Endothelial cell of hepatic sinusoid (primary cell): ENCODE data around the gene AGPS.
"Not testable (repeated sequence)": the region's sequence is repeated elsewhere in the genome, so short reads cannot be mapped to it uniquely, and the experiment has no call there.

ENCODE experiments used
- in situ Hi-C: cut with HindIII; loops from 2 replicates; pipeline ENCODE4 v1.10.0; 2017; ENCODE audit warnings: low sequenced_read_pairs

AGPS gene

DNA sequence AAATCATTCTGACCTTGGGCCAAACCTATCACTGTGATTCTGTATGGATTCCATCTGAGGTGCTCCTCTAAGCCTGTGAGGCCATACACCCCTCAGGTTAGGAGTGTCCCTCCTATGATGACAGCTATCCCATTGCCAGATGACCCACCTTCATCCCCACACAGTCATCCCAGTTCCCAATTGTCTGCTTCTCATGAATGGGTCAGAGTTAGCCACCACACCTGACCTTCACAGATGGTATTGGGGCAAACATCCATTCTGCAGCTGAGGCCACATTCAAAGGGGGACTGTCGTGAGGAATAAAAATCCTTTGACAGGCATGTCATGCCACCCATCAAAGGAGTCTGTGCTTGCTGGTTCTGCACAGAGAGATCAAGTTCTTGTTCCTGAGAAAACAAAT, 155.2 kb downstream of the AGPS start:
- in situ Hi-C loops: no loop called here

DNA sequence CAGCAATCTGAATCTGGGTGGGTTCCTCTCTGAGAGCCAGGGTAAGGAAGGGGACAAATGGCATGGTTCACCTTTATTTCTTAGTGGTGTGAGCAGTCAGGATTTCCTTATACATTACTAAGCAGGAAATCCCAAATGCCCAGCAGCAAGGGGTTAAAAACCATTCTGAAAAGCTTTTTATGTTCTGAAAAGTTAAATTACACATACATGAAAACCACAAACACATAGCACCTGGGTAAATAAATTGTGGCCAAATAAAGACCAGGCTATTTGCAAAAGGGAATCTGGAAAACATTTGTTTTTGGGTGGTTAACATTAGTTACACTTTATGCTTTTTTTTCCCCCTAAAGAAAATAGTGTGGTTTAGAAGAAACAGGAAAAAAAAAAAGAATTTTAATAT, 156.1 kb downstream of the AGPS start:
- in situ Hi-C loops: no loop called here

DNA sequence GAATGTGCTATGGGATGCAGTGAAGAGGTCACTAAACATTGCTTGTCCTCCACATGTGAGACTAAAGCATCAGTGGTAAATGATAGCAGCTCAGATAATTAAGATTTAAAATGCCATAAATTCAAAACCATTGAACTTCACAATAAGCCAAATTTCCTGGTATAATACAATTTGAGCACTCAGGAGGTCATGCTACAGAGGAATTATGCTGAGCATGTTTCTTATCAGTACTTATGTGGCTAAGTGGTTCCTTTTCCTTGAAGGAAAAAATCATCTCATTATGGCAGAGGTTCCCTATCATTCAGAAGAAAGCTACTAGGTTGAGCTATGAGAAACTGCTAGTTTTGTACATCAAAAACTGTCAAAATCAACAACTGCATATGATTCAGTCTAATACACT, 156.6 kb downstream of the AGPS start:
- in situ Hi-C loops: no loop called here

DNA sequence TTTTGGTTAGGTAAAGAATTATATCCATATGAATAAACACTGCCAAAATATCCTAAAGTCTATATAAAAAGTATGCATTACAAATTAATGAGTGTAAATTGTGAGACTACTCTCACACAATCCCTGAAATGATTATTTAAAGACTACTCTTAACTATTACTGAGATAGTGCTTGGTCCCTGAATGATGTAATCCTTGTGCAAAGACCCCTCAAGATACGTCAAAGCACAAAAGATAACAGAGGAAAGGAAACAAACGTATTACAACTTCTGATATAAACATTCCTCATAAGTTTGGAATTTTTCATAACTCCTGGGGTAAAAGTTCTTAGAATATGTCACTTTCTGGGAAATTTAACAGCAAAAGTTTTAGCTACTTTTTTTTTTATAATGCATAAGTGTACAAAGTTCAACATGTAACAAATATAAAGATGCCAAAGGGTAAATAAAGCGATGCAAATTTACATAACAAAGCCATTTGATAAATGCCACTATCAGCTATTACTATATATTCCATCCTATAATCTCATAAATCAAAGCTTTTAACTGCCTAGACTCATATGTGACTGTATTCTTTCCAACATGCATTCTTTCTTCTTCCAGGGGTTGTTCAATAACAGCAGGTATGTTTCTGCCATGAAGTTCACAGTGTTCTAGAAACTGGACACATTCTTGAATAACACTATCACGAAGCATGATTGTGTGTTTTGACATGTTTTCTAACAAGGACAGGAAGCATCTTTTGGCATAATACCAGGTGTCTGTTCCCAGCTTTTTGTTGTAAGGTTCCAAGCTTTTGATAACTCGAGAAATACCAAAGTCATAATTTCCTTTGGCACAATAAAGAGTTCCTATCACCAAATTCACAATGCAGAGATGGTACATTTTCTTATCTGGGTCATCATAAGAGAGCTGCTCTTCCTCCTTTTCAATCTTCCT, 158.0 kb downstream of the AGPS start:
- in situ Hi-C loops: no loop called here

DNA sequence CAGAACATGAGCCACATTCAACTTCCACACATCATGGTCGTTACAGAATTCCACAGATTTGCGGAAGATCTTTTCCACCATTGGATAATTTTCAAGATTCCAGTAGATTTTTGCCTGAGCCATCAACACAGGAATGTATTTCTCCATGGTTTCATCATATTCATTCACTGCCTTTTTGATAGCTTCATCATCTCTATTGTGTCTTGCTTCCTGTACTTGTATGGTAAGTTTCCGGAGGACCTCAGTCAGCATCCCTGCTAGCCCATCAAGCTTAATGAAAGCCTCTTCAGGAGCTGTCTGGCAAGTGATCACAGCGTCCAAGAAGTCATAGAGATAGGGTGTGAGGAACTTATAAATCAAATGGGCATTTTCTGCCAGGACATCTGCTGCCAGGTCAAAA, 158.8 kb downstream of the AGPS start:
- in situ Hi-C loops: not testable (repeated sequence)

DNA sequence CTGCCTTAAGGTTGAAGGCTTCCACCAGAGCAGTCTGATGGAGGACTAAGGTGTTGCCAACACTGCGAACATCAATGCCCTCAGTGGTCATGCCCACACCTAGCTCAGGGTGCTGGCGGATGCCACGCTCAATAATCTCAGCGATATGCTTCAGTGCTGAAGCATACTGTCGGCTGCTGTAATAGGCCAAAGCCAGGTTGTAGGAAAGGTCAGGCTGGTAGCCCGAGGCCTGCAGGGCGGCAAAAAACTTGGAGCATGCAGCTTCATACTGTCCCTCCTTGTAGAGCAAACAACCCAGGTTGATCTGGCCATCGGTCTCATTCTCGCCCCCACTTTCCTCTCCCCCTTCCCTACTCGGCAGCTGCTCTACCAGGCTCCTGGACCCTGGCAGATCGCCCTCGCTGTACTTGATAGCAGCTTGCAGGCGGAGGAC, 159.4 kb downstream of the AGPS start:
- in situ Hi-C loops: no loop called here

DNA sequence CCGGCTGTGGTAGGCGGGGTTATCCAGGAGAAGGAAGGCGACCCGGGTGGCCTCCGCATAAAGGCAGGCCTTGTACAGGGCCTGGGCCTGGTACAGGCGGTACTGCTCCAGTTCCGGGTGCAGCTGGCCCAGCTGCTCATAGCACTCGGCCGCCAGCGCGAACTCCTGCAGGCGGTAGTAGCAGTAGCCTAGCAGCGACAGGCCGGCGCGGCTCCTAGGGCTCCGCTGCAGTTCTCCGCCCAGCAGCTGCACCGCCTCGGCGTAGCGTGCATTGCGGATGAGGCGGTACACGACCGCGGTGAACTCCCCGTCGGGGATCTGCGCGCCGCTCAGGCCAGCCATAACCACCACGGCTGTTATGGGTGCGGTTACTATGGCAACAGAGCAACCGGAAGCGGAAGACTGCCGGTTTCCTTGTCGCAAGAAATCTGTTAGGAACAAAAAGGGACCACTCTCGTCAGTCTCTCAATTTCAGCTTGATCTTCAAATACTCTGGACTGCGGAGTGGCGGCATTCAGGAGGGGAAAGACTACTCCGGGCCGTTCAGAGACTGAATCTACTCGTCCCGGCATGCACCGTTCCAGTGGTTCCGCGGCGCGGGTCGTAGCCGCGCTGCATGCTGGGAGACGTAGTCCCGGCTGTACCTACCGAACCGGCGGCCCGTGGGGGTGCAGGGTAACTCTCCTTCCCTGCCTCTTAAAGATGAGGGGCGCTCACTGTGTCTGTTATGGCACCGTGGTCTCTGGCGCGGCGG, 160.0 kb downstream of the AGPS start:
- in situ Hi-C loops: no loop called here

DNA sequence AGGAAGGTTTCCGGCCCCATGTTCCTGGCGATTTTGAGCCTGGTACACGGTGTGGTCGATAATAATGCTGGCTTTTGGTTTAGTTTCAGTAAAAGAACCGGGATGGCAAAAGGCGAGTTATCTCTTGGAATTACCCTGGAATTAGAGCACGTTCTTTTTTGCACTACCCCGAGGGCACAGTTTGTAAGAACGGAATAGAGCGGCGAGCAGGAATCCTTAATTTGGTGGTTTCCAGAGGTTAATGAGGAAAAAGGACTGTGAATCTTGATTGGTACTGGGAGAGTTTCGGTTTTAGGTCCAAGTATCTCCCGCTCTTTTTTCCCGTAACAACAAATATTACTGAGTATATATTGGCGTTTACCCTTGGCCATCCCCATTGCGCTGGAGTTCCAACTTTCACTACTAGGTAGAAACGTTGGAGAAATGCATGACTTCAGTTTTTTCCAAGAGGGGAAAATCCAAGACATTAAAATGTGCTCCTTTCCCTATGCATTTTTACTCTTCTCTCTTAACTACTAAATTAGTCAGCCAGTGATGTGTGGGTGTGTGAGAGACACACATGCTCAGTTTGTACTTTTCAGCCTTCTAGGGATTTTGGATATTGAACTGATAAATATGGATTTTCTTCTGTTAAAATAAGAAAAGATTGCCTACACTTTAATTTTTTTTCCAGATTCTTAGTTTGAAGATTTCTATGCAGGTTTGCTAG, 160.8 kb downstream of the AGPS start:
- in situ Hi-C loops: no loop called here

DNA sequence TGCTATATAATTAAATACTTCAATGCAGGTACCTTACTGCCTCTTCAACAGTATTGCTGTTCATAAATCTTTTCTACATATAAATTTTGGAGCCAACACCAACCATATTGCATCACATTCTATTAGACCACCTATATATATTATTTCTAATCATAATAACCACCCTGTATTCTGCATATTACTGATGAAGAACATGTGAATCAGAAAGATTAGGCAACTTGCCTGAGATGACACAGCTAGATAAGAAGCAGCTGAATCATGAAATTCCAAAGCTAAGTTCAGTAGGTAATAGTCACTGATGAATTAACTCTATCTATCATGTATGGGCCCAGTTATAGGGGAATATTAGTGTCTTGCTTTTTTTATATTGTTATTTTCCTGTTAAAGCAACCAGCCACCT, 161.8 kb downstream of the AGPS start:
- in situ Hi-C loops: no loop called here

DNA sequence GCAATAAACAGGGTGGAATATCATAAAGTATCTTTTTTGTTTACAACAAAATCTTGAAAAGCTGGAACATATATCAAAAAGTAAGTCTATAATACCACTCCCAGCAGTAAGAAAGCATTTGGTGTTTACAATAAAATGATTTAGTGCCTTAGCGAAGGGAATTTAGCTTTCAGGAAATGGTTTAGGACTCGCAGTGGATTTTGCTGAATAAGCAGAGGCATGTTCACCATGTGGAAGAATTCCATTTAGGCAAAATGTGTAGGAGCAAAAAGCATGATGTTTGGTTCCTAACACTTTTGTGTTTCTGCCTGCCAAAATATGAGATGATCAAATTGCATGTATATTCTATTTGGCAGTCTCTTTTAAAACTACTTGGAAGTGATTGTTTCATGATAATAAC, 163.6 kb downstream of the AGPS start:
- in situ Hi-C loops: no loop called here

DNA sequence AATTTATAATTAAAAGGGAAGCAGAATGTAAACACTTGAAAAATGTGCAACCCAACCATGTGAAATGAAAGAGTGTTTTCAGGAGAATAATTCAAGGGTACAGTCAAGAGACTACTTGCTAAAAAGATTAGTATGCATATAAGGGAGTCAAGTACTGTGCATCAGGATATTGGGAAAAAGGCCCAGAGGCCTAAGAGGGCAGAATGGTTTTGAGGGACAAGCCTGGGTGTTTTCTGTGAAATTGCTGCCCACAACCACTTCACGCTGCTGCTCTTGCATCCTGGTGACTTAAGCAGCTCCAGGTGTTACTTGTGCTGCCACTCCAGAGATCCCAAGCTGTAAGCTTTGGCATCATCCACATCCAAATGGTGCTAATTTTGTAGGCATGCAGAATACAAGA, 165.2 kb downstream of the AGPS start:
- in situ Hi-C loops: no loop called here

DNA sequence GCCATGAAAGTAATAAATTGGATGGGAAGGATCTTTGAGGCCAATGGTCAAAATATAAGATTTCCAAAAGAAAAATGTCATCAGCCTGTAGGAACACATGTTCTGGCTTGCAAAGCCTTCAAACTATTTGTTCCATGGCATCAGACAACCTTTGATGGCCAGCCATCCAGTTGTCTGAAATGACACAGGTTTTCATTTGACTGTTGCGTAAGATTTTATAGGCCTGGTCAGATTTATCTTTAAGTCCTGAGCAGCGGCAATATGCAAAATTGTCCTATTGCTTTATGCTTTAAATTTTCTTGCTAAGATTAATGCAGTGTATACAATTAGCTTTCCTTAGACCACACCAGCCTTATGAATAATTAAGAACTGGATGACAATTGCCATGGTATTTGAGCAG, 167.1 kb downstream of the AGPS start:
- in situ Hi-C loops: no loop called here

DNA sequence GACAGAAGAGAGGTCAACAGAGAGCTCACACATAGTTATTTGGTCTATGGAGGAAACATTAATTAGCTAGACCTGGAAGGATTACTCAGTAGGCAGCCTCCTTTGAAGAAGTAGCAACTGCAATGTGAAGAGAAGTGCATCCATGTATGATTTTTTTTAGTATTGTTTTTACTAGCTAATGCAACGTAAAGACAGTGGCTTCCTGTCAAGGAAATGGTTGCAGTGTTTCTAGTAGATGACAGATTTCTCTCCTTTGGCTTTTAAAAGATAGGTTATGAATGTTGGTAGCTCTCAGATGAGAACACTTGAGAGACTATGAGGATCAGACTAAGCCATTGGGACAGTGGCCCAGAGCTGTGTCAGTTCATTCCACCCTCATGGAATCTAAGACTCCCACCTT, 175.8 kb downstream of the AGPS start:
- in situ Hi-C loops: no loop called here

DNA sequence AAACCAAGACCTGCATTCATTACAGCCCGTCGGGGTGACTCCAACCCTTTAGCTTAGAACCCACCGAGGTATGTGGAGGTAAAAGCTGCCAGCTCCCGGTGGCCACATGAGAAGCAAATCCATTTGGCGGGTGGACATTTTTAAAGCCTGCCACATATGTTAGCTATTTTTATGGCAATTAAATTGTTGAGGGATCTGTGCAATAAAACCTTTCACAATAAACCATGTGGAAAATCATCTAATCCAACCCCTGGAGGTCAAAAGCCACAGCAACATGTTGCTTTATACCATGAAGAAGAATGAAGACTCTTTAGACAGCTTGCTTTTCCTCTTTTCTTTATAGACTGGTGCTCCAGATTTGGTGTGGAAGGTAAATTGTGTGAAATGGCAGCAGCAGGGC, 176.3 kb downstream of the AGPS start:
- in situ Hi-C loops: no loop called here

DNA sequence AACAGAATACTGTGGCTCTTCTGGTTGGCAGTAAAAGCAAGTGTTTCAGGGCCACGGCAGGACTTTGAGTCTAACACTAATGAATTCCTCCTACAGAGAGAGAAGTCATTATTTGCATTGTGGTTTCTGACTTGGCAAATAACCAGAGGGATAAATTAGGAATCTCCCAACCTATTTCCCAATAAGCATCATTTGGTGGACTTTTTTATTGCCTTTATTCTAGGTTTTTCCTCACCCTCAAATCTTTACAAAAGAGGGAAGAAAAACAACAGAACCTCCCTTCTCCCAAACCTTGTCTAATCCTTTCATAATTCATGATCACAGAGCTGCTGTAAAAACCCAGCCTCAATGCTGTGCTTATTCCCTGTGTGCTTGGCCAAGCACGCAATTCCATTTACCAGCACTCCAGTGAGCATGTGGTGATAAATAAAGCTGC, 179.7 kb downstream of the AGPS start:
- in situ Hi-C loops: no loop called here

DNA sequence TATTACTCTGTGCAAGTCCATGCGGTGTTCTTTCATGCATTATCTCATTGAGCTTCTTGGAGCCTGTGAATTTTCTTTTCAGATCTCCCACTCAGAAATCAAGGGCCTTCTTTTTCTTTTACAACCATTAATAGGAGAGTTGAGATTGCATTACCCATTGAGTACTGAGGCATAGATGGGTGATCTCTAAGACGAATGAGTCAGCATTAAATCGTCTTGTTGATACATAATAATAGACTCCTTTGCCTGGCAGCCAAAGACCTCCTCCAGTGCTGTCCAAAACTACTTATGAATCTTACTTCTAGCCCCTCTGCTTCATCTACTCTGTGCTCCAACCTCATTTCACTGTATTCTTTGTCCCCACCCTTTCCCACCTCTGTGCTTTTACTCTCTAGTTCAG, 180.5 kb downstream of the AGPS start:
- in situ Hi-C loops: no loop called here

DNA sequence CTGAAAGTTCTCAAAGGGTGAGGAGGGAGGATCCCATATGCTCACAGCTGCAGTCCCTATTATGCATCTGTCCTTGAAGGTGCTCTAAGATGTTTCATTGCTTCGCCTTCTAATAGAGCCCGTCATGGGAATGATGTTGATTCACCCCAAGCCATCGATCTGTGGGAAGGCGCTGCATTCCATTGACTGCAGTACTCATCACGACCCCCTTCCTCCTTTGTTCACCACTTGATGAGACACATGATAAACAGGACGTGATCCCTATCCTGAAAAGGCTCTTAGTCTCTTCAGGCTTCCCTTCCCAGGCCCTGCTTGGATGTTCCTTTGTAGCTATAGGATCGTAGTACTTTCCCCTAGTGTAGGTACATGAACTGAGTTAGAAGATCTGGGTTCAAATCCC, 181.8 kb downstream of the AGPS start:
- in situ Hi-C loops: no loop called here

DNA sequence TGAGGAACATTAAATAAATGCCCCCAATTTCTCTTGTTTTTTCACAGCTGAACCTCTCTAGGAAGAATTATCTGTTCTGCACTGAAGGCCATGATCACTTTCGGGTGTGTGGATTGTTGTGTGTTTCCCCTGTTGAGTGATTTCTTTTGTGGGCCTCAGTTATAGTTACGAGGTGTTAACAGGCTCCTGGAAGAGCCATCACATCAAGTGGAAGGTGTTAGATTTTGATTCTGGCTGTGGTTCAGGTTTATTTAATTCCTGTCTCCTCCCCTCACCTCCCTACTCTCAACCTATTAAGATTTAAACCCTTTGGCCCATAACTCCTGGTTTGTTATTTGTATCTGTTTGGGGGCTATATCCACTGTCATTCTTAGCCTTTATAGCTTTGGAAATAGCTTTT, 182.8 kb downstream of the AGPS start:
- in situ Hi-C loops: no loop called here

DNA sequence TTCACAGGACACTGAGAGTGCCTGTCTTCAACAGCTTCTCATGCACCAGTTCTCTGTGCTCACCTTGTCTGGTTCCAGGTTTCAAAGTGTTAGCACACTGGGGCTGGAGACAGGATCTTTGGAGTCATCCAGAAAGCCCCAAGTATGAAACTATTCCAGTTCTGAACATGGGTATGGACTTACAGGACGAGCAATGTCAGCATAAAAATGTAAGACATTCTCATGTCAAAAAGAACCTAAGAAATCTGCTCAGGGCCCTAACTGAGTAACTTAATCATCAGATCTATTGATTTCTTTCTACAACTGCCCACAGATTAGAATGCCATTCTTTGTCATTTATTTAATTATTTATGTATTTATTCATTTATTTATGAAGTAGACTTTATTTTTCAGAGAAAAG, 184.5 kb downstream of the AGPS start:
- in situ Hi-C loops: no loop called here

DNA sequence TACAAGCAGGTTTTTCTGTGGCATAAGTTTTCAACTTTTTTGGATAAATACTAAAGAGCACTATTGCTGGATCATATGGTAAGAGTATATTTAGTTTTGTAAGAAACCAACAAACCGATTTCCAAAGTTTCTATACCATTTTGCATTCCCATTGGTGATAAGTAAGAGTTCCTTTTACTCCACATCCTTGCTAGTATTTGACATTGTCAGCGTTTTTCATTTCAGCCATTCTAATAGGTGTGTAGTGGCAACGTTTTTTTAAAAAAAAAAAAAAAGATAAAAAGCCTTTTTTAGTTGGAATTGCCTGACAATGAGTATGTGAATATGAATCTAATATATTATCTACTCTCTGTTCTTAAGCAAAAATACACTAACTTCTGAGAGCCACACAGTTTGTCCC, 185.9 kb downstream of the AGPS start:
- in situ Hi-C loops: no loop called here

DNA sequence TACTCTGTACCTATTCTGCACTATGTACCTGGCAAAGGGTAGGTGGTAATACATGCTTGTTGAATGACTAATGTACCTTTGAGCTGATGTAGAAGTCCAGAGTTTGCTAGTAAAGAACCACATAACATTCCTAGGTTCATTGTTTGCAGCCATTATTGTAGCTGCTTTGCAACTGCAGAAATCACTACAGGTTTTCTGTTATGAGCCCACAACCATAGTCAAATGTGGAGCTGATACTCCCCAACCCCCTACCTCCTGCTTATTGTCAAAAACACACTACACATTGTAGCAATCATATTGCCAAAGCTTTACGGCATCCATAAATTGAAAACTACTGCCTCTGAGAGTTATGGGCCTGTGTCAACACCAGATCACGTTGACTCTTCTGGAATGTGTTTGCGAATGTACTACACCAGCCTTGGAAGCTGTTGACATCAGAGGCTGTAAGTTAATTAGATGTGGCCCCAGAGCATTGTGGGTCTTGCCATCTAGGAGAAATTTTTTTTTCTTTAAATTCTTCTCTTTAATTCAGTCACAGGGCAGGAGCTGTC, 187.0 kb downstream of the AGPS start:
- in situ Hi-C loops: no loop called here
